ENCODE measurements around the gene ABI3BP.

Gene ABI3BP

GRCh38 chr3:100830931-100831330 is 162.3 kb downstream of the ABI3BP start:
- DNase-seq: no peak

GRCh38 chr3:100825574-100825973 is 167.6 kb downstream of the ABI3BP start:
- no peak for DNase-seq

GRCh38 chr3:100815583-100815982 is 177.6 kb downstream of the ABI3BP start:
- no peak for DNase-seq

GRCh38 chr3:100813828-100814227 is 179.4 kb downstream of the ABI3BP start:
- no peak for DNase-seq

- no peak for DNase-seq
Measured at GRCh38 chr3:100811779-100812507, 181.3 kb downstream of the ABI3BP start.

GRCh38 chr3:100810671-100811070 is 182.6 kb downstream of the ABI3BP start:
- no peak for DNase-seq

- DNase-seq: no peak
Measured at GRCh38 chr3:100804631-100805030, 188.6 kb downstream of the ABI3BP start.

GRCh38 chr3:100803711-100804110 is 189.5 kb downstream of the ABI3BP start:
- DNase-seq: no peak

- DNase-seq: no peak
Measured at GRCh38 chr3:100802126-100802525, 191.1 kb downstream of the ABI3BP start.

GRCh38 chr3:100798012-100798411 is 195.2 kb downstream of the ABI3BP start:
- no peak for DNase-seq

- no peak for DNase-seq
Measured at GRCh38 chr3:100796556-100796955, 196.7 kb downstream of the ABI3BP start.

GRCh38 chr3:100789579-100789978 is 203.6 kb downstream of the ABI3BP start:
- DNase-seq: no peak

GRCh38 chr3:100783619-100784018 is 209.6 kb downstream of the ABI3BP start:
- no peak for DNase-seq

- DNase-seq: no peak
Measured at GRCh38 chr3:100782906-100783305, 210.3 kb downstream of the ABI3BP start.

- DNase-seq: no peak
Measured at GRCh38 chr3:100782348-100782747, 210.9 kb downstream of the ABI3BP start.

GRCh38 chr3:100781301-100781700 is 211.9 kb downstream of the ABI3BP start:
- DNase-seq: no peak

GRCh38 chr3:100780071-100780622 is 213.1 kb downstream of the ABI3BP start:
- no peak for DNase-seq

GRCh38 chr3:100779480-100779879 is 213.7 kb downstream of the ABI3BP start:
- no peak for DNase-seq

GRCh38 chr3:100777271-100777670 is 215.9 kb downstream of the ABI3BP start:
- no peak for DNase-seq

- no peak for DNase-seq
Measured at GRCh38 chr3:100776746-100777145, 216.5 kb downstream of the ABI3BP start.

GRCh38 chr3:100776097-100776729 is 217.0 kb downstream of the ABI3BP start:
- DNase-seq: no peak

GRCh38 chr3:100775669-100776068 is 217.6 kb downstream of the ABI3BP start:
- DNase-seq: no peak

- no peak for DNase-seq
Measured at GRCh38 chr3:100775226-100775625, 218.0 kb downstream of the ABI3BP start.

- DNase-seq: no peak
Measured at GRCh38 chr3:100769693-100770092, 223.5 kb downstream of the ABI3BP start.

Data from cerebellar nuclear complex (tissue), 1 donor.